ENCODE measurements around the gene TTC3. TPM values are rescaled to one million over a fixed set of nuclear protein-coding genes. Genes with fewer than 3 reads are reported as not detected.

The TTC3 gene
- total RNA-seq, 1 donor from 2014 or later: 74.1 TPM

DNA sequence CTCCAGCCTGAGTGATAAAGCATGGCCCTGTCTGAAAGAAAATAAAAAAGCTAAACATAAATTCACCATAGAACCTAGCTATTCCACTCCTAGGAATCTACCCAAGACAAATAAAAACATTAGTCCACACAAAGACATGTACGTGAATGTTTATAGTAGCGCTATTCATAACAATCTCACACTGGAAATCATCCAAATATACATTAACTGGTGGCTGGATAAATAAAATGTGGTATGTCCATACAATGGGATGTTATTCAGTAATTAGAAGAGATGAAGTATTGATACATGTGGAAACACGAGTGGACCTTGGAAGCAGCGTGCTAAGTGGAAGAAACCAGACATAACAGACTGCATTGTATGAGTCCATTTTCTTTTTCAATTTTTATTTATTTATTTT, 36.9 kb upstream of the TTC3 start:
- DNase-seq (ENCODE audit: low read depth): no peak
- TF ChIP-seq, protein P1, sequence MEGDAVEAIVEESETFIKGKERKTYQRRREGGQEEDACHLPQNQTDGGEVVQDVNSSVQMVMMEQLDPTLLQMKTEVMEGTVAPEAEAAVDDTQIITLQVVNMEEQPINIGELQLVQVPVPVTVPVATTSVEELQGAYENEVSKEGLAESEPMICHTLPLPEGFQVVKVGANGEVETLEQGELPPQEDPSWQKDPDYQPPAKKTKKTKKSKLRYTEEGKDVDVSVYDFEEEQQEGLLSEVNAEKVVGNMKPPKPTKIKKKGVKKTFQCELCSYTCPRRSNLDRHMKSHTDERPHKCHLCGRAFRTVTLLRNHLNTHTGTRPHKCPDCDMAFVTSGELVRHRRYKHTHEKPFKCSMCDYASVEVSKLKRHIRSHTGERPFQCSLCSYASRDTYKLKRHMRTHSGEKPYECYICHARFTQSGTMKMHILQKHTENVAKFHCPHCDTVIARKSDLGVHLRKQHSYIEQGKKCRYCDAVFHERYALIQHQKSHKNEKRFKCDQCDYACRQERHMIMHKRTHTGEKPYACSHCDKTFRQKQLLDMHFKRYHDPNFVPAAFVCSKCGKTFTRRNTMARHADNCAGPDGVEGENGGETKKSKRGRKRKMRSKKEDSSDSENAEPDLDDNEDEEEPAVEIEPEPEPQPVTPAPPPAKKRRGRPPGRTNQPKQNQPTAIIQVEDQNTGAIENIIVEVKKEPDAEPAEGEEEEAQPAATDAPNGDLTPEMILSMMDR (conservative IDR thresholded peaks at IDR 0.05; ENCODE audit: low read depth, low read length): no peak
- H3K4me3 ChIP-seq (ENCODE audit: low read depth, low read length): no peak overlapping the region

DNA sequence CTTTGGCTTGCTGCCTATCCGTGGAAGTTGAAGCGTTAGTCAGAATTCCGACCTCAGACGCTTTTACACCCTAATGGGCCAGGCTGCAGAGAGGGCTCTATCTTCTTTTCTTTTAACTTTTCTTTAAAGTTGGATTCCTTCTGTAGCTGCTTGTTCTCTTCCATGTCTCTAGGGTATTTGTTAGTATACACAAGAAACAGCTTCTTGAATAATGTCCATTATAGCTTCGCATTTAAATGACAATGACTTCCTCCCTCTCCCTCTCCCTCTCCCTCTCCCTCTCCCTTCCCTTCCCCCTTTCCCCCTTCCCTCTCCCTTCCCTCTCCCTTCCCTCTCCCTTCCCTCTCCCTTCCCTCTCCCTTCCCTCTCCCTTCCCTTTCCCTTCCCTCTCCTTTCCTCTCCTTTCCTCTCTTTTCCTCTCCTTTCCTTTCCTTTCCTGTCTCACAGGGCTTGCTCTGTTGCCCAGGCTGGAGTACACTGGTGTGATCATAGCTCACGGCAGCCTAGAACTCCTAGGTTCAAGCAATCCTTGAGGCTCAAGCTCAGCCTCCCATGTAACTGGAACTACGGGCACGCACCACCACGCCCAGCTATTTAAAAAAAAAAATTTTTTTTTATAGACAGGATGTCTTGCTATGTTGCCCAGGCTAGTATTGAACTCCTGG, 33.5 kb upstream of the TTC3 start:
- no peak overlapping the region for H3K4me3 ChIP-seq (ENCODE audit: low read depth, low read length)
- TF ChIP-seq, protein P1 (conservative IDR thresholded peaks at IDR 0.05; ENCODE audit: low read depth, low read length): no peak
- DNase-seq (ENCODE audit: low read depth): no peak

DNA sequence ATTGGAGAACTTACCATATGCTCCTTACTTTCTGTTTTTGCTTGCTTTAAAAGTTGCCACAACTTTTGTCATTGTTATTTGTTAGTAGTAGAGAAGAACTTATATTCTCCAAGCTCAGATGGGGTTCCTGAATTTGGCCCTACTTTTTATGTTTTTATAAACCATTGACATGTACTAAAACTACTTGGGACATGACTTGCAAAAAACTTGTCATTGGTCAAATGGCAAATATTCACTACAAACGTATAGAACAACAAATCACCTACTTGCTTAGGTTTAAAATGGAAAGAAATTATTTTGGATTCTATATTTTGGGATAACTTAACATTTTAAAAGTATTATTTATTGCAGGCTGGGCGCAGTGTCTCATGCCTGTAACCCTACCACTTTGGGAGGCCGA, 32.8 kb upstream of the TTC3 start:
- TF ChIP-seq, protein P1 (conservative IDR thresholded peaks at IDR 0.05; ENCODE audit: low read depth, low read length): no peak
- H3K4me3 ChIP-seq (ENCODE audit: low read depth, low read length): no peak overlapping the region
- DNase-seq (ENCODE audit: low read depth): no peak

DNA sequence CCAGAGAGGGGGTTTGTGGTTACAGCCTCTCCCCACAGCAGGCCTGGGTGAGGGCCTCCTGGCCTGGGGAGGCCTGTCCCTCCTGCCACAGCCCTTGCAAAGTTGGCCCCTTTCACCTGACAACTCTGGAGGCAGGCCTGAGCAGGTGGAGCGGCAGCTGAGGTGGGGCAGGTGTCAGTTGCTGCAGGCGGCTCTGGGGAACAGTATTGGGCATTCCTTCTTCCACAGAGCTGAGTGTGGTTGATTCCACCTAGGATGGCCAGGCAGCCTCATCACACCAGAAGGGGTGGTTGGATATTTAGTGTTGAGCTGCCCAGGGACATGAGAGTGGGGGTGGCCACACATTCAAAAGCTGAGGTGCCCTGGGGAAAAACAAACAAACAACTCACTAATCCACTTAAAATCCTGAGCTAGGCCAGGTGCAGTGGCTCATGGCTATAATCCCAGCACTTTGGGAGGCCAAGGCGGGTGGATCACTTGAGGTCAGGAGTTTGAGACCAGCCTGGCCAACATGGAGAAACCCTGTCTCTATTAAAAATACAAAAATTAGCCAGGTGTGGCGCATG, 31.3 kb upstream of the TTC3 start:
- no peak overlapping the region for H3K4me3 ChIP-seq (ENCODE audit: low read depth, low read length)
- TF ChIP-seq, protein P1 (conservative IDR thresholded peaks at IDR 0.05; ENCODE audit: low read depth, low read length): no peak
- DNase-seq (ENCODE audit: low read depth): no peak

DNA sequence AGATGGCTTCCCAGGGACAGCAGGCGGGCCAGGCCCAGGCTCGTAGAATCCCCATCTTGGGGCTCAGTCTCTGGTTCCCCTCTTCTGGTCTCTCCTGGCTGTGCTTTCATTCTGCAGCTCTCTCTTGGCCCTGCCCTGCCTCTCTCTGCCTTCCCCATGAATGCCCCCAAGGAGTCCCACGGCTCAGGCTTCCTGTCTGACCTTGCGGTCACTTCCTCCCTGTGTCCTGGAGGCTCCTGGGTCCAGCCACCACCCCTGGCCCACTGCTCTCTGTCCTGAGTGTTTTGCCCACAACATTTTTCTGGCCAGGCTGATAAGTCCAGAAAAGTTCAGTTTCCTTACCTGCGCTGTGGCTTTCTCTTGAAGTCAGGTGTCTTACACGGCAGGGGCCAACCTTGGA, 29.2 kb upstream of the TTC3 start:
- no peak for DNase-seq (ENCODE audit: low read depth)
- TF ChIP-seq, protein P1 (conservative IDR thresholded peaks at IDR 0.05; ENCODE audit: low read depth, low read length): no peak
- no peak overlapping the region for H3K4me3 ChIP-seq (ENCODE audit: low read depth, low read length)

DNA sequence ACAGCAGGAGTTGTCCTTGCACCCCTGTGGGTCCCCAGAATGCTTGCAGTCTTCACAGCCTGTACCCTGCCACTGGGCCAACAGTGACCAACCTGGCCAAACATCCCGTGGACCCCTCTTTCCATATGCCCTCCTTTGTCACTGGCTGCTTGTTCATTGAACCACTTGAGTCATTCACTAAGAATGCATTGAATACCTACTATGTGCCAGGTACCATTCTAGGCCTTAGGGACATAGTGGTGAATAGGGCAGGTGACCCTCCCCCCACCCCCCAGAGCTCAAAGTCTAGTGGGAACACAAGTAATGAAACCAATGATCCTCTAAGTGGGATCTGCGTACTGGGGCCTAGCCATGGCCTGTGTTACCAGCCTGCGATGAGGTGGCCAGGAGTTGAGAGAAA, 28.4 kb upstream of the TTC3 start:
- no peak overlapping the region for H3K4me3 ChIP-seq (ENCODE audit: low read depth, low read length)

More for the DNA sequence above, 28.4 kb upstream of the TTC3 start:
- TF ChIP-seq, protein P1 (conservative IDR thresholded peaks at IDR 0.05; ENCODE audit: low read depth, low read length): no peak
- no peak for DNase-seq (ENCODE audit: low read depth)
